ENCODE data around the gene MTG2.

Gene MTG2

GRCh38 chr20:62202676-62203377, 20.0 kb downstream of the MTG2 start:
- Histone ChIP-seq H3K4me3 (ENCODE audit: low read depth in 1 of 2, low read length in 2 of 2) (no peak overlapping the region), H3K4me1 (ENCODE audit: control insufficient read depth in 1 of 2, insufficient read depth in 2 of 2, low read length in 2 of 2) (no peaks in the 10 kb centered on the region), H3K27ac (ENCODE audit: low read length) (no peak overlapping the region), H3K9me3 (ENCODE audit: control insufficient read depth in 1 of 2, low read length in 2 of 2) (no peaks in the 10 kb centered on the region), H3K36me3 (ENCODE audit: control insufficient read depth in 1 of 2, insufficient read depth in 2 of 2, low read length in 2 of 2) (peaks cover 22 to 51% of the 10 kb centered on the region in 2 donors), H3K27me3 (ENCODE audit: low read depth, low read length) (no peaks in the 10 kb centered on the region)

- Histone ChIP-seq H3K9me3 (ENCODE audit: control insufficient read depth in 1 of 2, low read length in 2 of 2) (no peaks in the 10 kb centered on the region), H3K4me1 (ENCODE audit: control insufficient read depth in 1 of 2, insufficient read depth in 2 of 2, low read length in 2 of 2) (no peaks in the 10 kb centered on the region), H3K36me3 (ENCODE audit: control insufficient read depth in 1 of 2, insufficient read depth in 2 of 2, low read length in 2 of 2) (peaks cover 15 to 44% of the 10 kb centered on the region in 2 donors), H3K4me3 (ENCODE audit: low read depth in 1 of 2, low read length in 2 of 2) (no peak overlapping the region), H3K27me3 (ENCODE audit: low read depth, low read length) (peaks cover under 1% of the 10 kb centered on the region), H3K27ac (ENCODE audit: low read length) (no peak overlapping the region)
These were observed 20.7 kb downstream of the MTG2 start for GRCh38 chr20:62203378-62204030.

DNA sequence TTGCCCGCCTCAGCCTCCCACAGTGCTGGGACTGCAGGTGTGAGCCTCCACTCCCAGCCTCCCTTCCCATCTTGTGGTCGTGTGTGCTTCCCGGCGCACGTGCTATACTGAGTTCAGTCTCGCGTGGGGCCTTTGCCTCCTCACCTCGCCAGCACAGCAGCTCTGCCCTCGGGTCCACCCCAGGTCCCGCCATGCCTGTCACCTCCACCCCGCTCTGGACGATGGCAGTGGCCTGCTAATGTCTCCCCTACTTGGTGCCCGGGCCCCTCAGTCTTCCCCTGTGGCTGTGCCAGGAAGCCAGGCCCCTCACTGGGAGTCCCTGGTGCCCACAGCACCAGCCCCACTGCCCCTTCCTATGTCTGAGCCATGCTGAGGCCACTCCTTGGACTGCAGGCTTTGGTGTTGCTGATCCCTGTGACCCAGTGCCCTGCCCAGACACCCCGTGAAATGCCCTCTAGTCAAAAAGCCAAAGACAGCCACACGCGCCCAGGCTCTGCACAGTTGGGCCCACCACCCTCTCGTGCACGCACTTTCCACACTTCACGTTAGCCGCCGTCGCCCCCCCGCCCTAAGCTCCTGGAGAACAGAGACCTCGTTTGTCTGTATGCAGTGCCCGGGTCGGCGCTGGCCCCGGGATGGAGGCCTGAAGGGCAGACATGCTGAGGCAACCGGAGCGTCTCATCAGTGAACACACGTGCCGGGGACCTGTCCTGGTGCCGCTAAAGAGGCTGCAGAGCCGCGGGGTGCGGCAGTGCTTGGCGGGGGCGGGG, 23.0 kb downstream of the MTG2 start:
- H3K4me3 ChIP-seq (ENCODE audit: low read depth in 1 of 2, low read length in 2 of 2), result no peak overlapping the region

DNA sequence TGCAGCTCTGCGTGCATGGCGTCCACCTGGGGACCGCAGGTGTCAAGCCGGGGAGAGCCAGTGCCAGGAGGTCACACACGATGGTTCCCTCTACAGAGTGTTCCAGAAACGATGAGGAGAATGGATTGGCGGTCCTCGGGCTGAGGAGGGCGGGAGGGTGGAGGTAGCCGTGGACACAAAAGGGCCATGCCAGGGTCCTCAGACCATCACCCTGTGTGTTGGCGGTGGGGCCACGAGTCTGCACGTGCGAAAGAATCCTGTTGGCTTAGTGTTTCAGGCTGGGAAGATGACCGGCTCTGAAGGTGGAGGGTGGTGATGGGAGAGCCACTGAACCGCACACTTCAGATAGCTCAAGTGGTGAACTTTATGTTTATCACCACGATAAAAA, 23.6 kb downstream of the MTG2 start:
- no peak overlapping the region for H3K27ac ChIP-seq (ENCODE audit: low read length)
- peaks cover 0 to 17% of the 10 kb centered on the region in 2 donors for H3K36me3 ChIP-seq (ENCODE audit: control insufficient read depth in 1 of 2, insufficient read depth in 2 of 2, low read length in 2 of 2)
- H3K4me1 ChIP-seq (ENCODE audit: control insufficient read depth in 1 of 2, insufficient read depth in 2 of 2, low read length in 2 of 2), result no peaks in the 10 kb centered on the region
- H3K4me3 ChIP-seq (ENCODE audit: low read depth in 1 of 2, low read length in 2 of 2), result no peak overlapping the region
- no peaks in the 10 kb centered on the region for H3K9me3 ChIP-seq (ENCODE audit: control insufficient read depth in 1 of 2, low read length in 2 of 2)
- peaks cover 7% of the 10 kb centered on the region for H3K27me3 ChIP-seq (ENCODE audit: low read depth, low read length)

More for the DNA sequence above, 23.0 kb downstream of the MTG2 start:
- H3K9me3 ChIP-seq (ENCODE audit: control insufficient read depth in 1 of 2, low read length in 2 of 2), result no peaks in the 10 kb centered on the region
- H3K27me3 ChIP-seq (ENCODE audit: low read depth, low read length), result peaks cover 5% of the 10 kb centered on the region
- H3K36me3 ChIP-seq (ENCODE audit: control insufficient read depth in 1 of 2, insufficient read depth in 2 of 2, low read length in 2 of 2), result peaks cover under 1 to 23% of the 10 kb centered on the region in 2 donors
- H3K4me1 ChIP-seq (ENCODE audit: control insufficient read depth in 1 of 2, insufficient read depth in 2 of 2, low read length in 2 of 2), result no peaks in the 10 kb centered on the region
- H3K27ac ChIP-seq (ENCODE audit: low read length), result no peak overlapping the region

GRCh38 chr20:62208061-62208794, 25.4 kb downstream of the MTG2 start:
- Histone ChIP-seq H3K9me3 (ENCODE audit: control insufficient read depth in 1 of 2, low read length in 2 of 2) (no peaks in the 10 kb centered on the region), H3K4me1 (ENCODE audit: control insufficient read depth in 1 of 2, insufficient read depth in 2 of 2, low read length in 2 of 2) (no peaks in the 10 kb centered on the region), H3K4me3 (ENCODE audit: low read depth in 1 of 2, low read length in 2 of 2) (no peak overlapping the region), H3K36me3 (ENCODE audit: control insufficient read depth in 1 of 2, insufficient read depth in 2 of 2, low read length in 2 of 2) (peaks cover 0 to 6% of the 10 kb centered on the region in 2 donors), H3K27me3 (ENCODE audit: low read depth, low read length) (peaks cover 14% of the 10 kb centered on the region), H3K27ac (ENCODE audit: low read length) (no peak overlapping the region)

- H3K27ac ChIP-seq (ENCODE audit: low read length), result no peak overlapping the region
- H3K4me1 ChIP-seq (ENCODE audit: control insufficient read depth in 1 of 2, insufficient read depth in 2 of 2, low read length in 2 of 2), result no peaks in the 10 kb centered on the region
- no peaks in the 10 kb centered on the region for H3K36me3 ChIP-seq (ENCODE audit: control insufficient read depth in 1 of 2, insufficient read depth in 2 of 2, low read length in 2 of 2)
- H3K27me3 ChIP-seq (ENCODE audit: low read depth, low read length), result peaks cover 14% of the 10 kb centered on the region
- H3K4me3 ChIP-seq (ENCODE audit: low read depth in 1 of 2, low read length in 2 of 2), result no peak overlapping the region
- no peaks in the 10 kb centered on the region for H3K9me3 ChIP-seq (ENCODE audit: control insufficient read depth in 1 of 2, low read length in 2 of 2)
These were observed 26.2 kb downstream of the MTG2 start for GRCh38 chr20:62208795-62209755.

- Histone ChIP-seq H3K36me3 (ENCODE audit: control insufficient read depth in 1 of 2, insufficient read depth in 2 of 2, low read length in 2 of 2) (no peaks in the 10 kb centered on the region), H3K27ac (ENCODE audit: low read length) (no peak overlapping the region), H3K9me3 (ENCODE audit: control insufficient read depth in 1 of 2, low read length in 2 of 2) (no peaks in the 10 kb centered on the region), H3K4me3 (ENCODE audit: low read depth in 1 of 2, low read length in 2 of 2) (no peak overlapping the region), H3K27me3 (ENCODE audit: low read depth, low read length) (peaks cover 17% of the 10 kb centered on the region), H3K4me1 (ENCODE audit: control insufficient read depth in 1 of 2, insufficient read depth in 2 of 2, low read length in 2 of 2) (no peaks in the 10 kb centered on the region)
These were observed 27.1 kb downstream of the MTG2 start for GRCh38 chr20:62209850-62210495.

GRCh38 chr20:62210496-62210855, 27.6 kb downstream of the MTG2 start:
- no peaks in the 10 kb centered on the region for H3K4me1 ChIP-seq (ENCODE audit: control insufficient read depth in 1 of 2, insufficient read depth in 2 of 2, low read length in 2 of 2)
- H3K9me3 ChIP-seq (ENCODE audit: control insufficient read depth in 1 of 2, low read length in 2 of 2), result no peaks in the 10 kb centered on the region
- H3K27ac ChIP-seq (ENCODE audit: low read length), result no peak overlapping the region
- peaks cover 17% of the 10 kb centered on the region for H3K27me3 ChIP-seq (ENCODE audit: low read depth, low read length)
- no peak overlapping the region for H3K4me3 ChIP-seq (ENCODE audit: low read depth in 1 of 2, low read length in 2 of 2)
- H3K36me3 ChIP-seq (ENCODE audit: control insufficient read depth in 1 of 2, insufficient read depth in 2 of 2, low read length in 2 of 2), result no peaks in the 10 kb centered on the region

- Histone ChIP-seq H3K4me1 (ENCODE audit: control insufficient read depth in 1 of 2, insufficient read depth in 2 of 2, low read length in 2 of 2) (no peaks in the 10 kb centered on the region), H3K36me3 (ENCODE audit: control insufficient read depth in 1 of 2, insufficient read depth in 2 of 2, low read length in 2 of 2) (no peaks in the 10 kb centered on the region), H3K27ac (ENCODE audit: low read length) (no peak overlapping the region), H3K9me3 (ENCODE audit: control insufficient read depth in 1 of 2, low read length in 2 of 2) (no peaks in the 10 kb centered on the region), H3K4me3 (ENCODE audit: low read depth in 1 of 2, low read length in 2 of 2) (no peak overlapping the region), H3K27me3 (ENCODE audit: low read depth, low read length) (peaks cover 17% of the 10 kb centered on the region)
These were observed 28.4 kb downstream of the MTG2 start for GRCh38 chr20:62211216-62211615.

DNA sequence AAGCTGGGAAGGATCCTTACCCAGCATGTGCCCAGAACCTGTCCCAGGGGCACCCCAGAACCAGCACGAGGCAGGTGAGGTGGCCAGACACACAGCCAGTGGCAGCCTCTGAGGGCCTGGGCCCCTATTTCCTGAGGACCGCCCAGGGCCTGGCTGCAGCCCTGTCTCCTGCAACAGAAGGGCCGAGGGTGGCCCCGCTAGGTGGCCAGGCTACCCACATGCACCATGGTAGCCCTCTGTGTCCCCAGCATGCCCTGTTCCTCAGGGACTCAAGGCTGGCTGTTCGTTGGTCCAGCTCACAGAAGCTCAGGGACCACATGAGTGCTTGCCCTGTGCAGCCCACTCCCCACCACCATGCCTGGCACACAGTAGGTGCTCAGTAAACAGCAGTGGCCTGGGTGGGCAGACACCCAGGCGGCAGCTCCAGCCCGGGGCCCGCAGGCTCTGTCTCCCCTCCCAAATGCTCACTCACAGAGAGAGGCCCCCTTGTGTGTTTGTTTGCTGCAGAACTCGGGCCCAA, 29.0 kb downstream of the MTG2 start:
- no peak overlapping the region for H3K27ac ChIP-seq (ENCODE audit: low read length)
- H3K4me1 ChIP-seq (ENCODE audit: control insufficient read depth in 1 of 2, insufficient read depth in 2 of 2, low read length in 2 of 2), result no peaks in the 10 kb centered on the region
- no peak overlapping the region for H3K4me3 ChIP-seq (ENCODE audit: low read depth in 1 of 2, low read length in 2 of 2)
- no peaks in the 10 kb centered on the region for H3K36me3 ChIP-seq (ENCODE audit: control insufficient read depth in 1 of 2, insufficient read depth in 2 of 2, low read length in 2 of 2)
- H3K27me3 ChIP-seq (ENCODE audit: low read depth, low read length), result peaks cover 17% of the 10 kb centered on the region
- no peaks in the 10 kb centered on the region for H3K9me3 ChIP-seq (ENCODE audit: control insufficient read depth in 1 of 2, low read length in 2 of 2)

All from muscle layer of duodenum (tissue), 2 donors.